Measurements from ENCODE around the gene CNST. TPM values are rescaled to one million over a fixed set of nuclear protein-coding genes. Genes with fewer than 3 reads are reported as not detected.
"Not testable (repeated sequence)": the region's sequence is repeated elsewhere in the genome, so short reads cannot be mapped to it uniquely, and the experiment has no call there.

The CNST gene
- total RNA-seq, 1 experiment from 2014 or later, result 10.4 TPM

DNA sequence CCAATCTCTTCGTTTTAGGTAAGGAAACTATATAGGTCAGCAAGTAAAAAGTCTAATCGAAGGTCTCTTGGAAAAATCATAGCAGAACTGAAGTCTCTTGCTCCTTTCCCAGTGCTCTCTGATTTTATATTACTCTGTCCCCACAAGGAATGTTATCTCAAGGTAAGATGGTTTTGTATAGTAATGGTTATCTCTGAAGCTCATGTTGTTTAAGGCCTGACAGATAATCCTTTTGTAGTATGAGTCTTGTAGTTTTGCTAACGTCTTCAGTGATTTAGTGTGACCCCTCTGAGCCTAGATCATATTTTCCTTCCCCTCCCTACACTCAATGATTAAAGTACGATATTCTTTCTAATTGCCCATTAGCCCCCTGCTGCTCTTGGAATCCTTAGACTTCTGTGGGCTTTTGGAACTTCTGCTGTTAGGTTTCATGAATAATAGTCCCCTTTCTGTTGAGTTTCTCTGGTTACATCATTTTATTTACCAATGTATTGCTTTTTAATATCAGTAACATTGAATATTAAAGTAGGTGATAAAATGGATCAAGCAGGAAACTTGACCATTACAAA lies 52.1 kb downstream of the CNST start:
- DNase-seq (ENCODE audit: low read depth), result no peak

DNA sequence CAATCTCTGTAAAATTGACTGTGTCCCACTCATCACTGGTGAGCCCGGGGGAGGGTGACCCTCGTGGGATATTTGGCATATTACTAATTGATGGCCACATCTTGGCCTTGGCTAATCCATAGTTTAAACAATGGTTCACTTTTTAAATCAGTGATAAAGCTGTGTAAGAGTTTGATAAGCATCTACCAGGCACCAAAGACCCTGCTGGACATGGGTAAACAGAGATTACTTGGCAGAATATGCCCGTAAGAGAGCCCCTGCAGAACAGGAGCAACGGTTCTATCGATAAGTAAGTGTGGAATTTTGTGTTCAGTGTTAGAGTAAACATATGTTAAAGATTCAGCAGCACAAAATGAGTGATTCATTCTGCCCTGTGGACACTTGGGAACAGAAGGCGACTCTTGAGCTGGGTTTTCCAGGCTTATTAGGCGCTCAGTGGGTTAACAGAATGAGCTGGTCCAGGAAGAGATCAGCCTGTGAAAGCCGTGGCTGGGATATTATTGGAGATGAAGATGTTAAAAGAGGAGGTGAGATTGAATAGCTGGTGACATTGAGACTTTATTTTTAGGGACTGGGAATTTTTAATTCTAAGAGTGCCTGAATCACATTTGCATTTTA lies 55.9 kb downstream of the CNST start:
- no peak for DNase-seq (ENCODE audit: low read depth)

DNA sequence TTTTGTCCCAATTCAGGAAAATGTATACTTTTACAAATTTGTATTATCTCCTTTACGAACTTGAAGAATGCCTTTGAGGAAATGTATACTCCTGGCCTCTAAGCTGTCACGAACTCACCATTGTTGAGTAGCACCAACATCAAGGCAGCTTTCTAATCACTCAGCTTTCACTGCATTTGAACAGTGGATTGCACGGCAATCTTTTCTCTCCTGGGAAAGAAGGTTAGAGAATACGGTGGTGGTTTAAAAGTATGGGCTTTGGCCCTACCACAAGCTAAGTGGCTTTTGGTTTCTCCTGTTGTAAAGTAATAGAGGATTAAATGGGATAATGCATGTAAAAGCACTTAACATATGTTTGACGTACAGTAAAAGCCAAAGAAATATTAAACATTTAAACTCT lies 57.8 kb downstream of the CNST start:
- no peak for DNase-seq (ENCODE audit: low read depth)

DNA sequence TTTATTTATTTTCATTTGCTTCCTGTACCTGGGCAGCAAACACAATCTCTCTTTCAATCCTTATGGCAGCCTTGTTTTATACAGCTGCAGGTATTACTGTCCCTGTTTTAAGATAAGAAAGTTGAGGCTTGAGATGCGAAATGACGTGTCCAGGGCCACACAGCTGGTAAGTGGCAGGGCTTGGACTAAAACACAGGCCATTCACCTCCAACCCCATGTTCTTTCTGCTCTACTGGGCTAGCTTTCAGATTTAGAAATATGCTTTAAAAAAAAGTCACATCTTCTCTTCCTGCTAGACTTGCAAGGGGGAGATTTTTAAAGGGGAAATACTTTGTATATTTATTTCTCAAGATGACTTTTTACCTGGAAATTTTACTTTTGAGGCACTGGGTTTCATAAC lies 62.8 kb downstream of the CNST start:
- no peak for DNase-seq (ENCODE audit: low read depth)

DNA sequence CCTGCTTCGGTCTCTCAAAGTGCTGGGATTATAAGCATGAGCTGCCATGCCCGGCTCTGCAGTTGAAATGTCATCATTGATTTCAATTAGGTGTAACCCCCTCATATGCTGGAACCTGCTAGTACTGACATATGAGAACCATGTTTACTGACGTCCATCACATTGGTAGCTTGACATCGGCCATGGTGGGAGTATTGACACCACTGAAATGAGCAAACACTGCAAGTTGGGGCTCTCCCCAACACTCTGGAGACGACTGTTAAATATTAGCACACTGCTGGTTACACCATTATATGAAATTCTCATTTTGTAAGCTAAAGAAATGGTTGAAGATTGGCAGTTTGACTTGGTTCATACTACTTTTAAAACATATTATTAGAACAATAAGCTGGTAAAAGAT lies 63.7 kb downstream of the CNST start:
- no peak for DNase-seq (ENCODE audit: low read depth)

DNA sequence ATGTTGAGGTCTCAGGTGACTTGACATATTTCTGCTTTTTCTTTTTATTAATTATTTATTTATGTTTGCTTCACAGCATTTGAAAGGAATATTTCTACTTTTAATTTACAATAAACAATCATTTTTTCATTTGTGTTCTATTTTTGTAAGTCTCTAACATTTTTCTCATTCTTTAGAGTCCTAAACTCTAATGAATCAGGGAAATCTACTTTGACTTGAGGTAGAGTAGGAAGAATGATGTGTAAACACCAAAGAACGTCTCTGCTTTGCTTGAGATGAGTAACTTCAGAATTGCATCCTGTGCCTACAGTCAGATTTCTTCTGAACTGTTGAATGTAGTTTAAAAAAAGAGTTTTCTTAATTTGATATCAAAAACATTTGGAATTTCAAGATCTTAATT lies 65.2 kb downstream of the CNST start:
- peak; percentile 29 for DNase-seq (ENCODE audit: low read depth)

DNA sequence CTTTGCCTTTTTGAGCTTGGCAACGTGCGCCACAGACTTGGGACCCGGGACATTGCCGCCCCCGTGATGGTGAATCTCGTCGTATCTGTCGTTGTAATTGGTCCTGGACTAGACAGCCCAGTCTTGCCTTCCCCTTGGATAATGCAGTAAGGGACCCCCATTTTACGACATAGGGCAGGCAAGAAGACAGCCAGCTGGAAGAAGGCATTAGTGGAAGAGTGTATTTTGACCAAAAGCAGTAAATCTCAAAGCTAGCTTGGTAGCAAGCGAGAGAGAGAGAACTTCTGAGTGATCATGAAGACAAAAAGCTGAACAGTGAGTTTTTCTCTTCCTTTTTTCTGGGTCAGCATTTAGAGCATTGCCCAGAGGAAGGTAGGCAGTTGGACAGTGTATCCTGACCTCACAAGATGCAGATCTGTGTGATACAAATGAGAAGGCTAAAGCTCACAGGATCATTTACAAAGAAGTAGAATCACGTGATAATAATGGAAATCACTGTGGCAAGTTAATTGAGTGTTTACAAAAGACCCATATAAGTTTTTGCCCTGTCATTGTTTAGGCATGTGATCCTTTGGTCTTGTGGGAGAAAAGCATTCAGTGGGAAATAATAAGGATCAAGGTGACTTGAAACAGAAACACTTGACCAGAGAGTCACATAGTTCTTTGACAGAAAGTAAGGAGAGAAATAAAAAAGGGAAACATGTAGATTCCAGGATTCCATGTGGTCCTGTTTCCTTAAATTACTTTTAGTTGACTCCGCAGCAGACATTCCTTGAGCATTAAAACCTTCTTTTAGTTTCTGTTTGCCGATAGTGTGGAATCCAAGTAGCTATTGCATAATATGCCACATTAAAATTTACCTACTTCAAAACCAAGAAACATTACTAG lies 66.3 kb downstream of the CNST start:
- peak; percentile 53 for DNase-seq (ENCODE audit: low read depth)

DNA sequence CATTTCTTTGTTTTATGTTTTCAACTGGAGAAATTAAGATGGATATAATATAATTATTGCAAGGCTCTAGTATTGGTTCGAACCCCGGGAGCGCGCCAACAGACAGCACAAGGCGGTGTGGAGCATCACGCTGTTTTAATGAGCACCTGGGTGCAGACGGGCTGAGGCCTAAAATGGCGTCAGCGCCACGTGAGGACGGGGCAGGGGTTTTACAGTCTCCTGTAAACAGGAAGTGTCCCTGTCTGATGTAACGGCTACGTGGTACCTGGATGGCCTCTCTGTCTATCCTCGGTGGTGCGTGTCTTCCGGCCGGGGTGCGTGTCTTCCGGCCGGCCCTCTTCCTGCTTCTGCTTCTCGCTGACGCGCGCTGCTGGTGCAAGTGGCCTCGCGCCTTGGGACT lies 68.4 kb downstream of the CNST start:
- DNase-seq (ENCODE audit: low read depth), result not testable (repeated sequence)

DNA sequence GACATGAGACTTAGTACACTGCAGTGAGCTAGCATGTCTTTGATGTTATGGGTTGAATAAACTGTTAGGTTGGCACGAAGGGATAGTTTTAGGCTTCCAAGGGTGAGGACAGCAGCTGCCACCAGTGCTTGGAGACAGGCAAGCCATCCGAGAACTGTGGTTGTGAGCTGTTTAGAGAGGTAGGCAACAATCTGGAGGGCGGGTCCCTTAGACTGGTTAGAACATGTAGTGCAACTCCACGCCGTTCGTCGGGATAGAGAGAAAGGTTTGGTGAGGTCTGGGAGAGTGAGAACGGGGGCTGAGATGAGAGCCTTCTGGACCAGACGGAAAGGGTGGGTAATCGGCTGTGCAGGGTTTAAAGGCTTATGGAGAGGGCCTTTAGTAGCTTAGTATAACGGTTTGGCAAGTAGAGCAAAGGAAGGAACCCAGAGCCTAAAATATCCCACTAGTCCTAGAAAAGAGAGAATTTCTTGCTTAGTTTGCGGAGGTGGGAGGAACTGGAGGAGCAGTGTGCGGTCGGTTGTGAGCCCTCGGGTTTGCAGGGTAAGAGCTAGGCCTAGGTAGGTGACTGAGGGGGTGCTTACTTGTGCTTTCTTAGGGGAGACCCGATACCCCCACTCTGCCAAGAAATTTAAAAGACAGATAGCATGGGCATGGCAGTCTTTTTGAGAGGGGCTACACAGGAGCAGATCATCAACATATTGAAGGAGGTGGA lies 72.8 kb downstream of the CNST start:
- no peak for DNase-seq (ENCODE audit: low read depth)

DNA sequence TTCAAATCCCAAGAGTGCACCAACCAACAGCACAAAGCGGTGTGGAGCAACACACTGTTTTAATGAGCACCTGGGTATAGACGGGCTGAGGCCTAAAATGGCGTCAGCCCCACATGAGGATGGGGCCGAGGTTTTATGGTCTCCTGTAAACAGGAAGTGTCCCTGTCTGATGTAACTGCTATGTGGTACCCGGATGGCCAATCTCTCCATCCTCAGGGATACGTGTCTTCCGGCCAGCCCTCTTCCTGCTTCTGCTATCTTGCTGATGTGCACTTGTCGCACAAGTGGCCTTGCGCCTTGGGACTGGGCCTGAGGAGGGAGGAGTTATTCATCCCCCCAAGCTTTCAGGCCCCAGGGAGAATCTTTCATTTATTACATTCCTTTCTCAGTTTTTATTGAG lies 73.5 kb downstream of the CNST start:
- no peak for DNase-seq (ENCODE audit: low read depth)

DNA sequence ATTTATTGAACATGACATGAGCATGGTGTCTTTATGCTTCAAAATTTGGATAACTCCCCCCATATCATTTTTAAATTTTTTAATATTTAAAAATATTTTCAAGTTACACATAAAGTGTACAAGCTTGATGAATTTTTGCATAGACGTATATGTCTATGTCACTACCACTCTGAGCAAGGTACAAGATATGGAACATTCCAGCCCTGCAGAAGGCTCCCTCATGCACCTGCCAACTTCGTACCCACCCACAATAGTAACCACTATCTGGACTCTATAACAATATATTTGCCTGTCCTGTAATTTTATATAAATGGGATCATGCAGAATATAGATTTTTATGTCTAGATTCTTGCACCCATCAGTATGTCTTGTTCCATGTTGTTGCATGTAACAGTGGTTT lies 74.5 kb downstream of the CNST start:
- no peak for DNase-seq (ENCODE audit: low read depth)

DNA sequence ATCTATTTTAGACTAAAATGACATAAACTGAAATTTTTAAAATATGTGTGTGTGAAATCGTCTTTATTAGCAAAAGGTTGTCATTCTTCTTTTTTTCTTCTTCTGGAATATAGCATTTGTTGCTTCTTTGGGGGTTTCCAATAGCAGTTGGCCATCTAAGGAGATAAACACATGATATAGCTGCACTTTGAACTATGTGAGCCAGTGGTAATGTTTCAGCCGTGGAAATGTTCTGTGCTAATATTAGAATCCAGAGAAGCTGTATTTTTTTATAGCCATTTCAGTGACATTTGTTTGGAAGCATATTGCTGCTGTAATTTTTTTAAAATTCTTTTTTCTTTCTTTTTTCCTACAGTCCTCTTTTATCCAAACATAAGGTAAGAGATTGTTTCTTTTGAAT lies 75.1 kb downstream of the CNST start:
- no peak for DNase-seq (ENCODE audit: low read depth)

DNA sequence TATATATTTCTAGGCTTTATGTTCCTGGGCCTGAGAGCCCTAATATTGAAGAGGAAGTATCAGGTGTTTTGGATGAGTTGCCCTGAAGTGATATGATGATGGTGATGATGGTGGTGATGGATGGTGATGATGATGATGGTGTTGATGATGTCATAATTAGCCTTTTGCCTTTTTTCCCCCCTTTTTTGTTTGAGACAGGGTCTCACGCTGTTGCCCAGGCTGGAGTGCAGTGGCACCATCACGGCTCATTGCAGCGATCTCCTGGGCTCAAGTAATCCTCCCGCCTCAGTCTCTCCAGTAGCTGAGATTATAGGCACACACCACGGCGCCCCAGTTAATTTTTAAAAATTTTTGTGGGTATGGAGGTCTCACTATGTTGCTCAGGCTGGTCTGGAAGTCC lies 76.5 kb downstream of the CNST start:
- no peak for DNase-seq (ENCODE audit: low read depth)

DNA sequence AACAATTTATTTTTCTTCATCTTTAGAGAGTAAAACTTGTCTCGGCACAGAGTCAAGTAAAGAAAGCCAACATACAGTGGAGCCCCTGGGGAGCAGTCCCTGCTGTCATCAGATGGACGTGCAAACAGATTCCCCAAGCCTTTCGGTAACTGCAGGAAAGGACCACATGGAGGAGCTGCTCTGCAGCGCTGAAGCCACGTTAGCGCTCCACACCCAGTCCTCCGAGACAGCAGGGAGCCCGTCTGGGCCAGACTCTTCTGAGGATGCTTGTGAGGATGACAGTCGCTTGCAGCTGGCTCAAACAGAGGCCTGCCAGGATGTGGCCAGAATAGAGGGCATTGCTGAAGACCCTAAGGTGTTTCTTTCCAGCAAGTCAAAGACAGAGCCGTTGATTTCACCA lies 80.9 kb downstream of the CNST start:
- peak; percentile 6 for DNase-seq (ENCODE audit: low read depth)

DNA sequence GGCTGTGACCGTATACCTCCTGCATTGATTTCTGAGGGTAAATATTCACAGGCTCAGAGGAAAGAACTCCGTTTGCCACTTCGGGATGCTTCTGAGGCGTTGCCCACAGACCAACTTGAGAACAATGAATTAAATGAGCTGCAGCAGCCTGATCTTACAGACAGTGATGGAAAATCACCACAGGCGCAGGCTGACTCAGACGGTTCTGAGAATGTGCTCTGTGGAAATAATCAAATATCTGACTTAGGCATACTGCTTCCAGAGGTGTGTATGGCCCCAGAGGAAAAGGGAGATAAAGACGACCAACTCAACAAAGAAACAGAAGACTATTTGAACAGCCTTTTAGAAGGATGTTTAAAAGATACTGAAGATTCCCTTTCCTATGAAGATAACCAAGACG lies 81.3 kb downstream of the CNST start:
- DNase-seq (ENCODE audit: low read depth), result no peak

DNA sequence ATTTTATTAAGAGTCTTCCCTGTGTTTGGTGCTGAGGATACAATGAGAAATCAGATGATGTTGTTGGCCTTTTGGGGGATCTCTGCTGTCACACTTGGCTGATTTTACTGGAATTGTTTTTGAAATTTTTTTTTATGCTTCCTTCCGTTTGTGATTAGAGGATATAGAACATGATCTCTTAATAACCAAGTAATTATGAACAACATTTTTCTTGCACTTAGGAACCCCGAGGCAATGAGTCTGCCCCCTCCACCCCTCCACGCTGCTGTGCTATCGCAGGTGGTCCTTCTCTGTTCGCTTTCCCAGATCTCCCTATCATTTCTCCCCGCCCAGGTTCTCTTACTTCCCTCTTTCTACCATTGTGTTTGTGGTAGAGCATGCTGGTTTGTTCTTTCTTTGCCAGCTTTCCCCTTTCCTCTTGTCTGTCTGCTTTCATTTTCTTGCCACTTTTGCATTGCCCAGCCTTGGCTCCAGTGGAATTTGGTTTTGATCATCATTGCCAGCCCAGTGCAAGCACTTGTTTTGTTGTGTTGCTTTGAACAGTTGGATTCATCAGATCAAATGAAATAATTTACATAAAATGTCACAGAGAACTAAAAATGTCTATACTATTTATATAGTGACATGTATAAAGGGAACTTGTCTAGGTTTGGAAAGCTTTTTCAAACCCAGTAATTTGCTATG lies 84.9 kb downstream of the CNST start:
- DNase-seq (ENCODE audit: low read depth), result no peak

DNA sequence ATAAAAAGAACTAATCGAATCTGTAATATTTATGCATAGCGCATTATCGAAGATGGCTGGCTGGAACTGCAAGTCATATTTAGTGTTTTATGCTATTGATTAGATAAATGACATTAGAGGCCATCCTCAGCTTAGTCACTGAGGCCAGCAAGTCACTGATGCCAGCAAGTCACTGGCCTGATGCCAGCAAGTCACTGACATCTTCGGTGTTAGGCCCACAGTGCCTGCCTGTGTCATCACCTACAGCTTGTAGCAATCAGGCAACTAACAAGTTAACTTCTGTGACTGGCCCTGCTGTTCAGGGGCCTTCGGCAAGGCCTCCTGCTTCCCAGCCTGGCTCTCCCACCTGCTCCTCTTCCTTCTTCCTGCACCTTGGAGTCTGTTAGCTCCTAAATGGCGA lies 92.3 kb downstream of the CNST start:
- no peak for DNase-seq (ENCODE audit: low read depth)

DNA sequence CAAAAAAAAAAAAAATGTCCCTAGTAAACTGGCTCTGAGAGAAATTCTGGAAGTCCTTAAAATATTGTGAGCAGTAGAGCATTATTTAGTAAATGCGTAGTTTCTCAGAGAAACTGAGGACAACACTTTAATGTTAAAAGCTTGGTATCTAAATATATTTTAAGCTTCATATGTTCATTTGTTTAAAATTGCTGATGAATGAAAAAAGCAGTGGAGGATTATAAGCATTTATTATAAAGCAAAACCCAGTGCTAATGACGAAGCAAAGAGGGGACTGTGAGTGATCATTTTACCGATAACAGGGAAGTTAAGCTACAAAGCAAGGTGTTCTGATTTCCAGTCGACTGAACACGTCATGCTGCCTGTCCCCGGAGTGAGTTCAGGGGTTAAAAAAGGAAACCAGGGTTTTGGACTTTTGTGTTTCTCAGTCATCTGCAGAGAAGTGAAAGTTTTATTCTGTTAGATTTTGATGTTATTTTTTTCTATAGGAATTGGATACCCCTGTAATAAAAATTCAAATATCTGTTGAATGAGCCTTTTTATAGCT lies 93.4 kb downstream of the CNST start:
- DNase-seq (ENCODE audit: low read depth), result no peak

DNA sequence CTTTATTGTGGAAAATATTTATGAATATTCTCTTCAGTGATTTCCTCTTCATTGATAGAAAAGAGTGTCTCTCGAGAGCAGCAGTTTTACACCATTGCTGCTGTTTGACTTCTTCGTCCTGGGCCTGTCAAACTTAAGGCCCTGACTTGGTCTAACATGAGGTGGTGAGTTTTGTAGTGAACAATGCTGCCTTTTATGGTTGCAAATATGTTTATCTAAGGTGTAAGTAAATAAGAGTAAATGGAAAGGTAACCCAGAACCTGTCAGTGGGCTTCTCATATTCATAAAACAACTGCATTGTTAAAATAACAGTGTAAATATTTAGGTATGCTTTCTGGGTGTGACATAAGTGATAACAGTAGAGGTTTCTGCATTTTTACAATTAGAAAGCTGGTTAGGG lies 95.2 kb downstream of the CNST start:
- no peak for DNase-seq (ENCODE audit: low read depth)

DNA sequence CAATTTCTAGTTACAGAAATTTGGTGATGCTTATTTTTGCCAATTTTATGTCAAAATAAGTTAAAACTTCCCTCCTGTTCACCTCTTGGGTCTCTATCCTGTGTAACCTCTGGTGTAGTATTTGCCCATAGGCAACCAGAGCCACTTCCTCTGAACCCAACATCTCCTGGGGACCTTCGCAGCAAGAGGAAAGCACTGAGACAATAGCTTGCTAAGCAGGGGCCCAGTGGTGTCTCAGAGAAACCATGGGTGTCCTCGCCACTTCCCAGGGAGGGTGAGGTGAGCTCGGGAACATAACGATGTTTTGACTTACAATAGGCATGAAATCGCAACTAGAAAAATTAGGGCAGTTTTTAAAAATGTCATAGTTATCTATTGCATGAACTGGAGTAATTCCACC lies 101.5 kb downstream of the CNST start:
- DNase-seq (ENCODE audit: low read depth), result no peak

DNA sequence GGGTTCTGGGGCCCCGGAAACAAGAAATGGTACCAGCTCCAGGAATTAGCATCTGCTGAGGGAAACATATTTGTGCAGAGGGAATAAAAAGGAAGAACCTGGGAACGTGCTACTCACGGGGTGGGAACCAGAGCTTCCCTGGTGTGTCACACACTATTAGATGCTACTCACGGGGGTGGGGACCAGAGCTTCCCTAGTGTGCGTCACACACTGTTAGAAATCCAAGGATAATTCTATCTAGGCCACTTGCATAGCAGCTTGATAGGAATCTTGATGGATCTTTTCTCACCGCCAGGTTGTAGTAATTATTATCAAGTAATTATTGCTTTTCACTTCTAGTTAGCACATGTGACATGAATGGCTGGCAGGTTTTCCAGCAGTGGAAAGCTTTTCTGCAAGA lies 103.4 kb downstream of the CNST start:
- no peak for DNase-seq (ENCODE audit: low read depth)

All from HT1080 (cell line).